Upper lobe of left lung (tissue), 6 donors: ENCODE measurements around the gene RAB44. TPM values are rescaled to one million over a fixed set of nuclear protein-coding genes. Genes with fewer than 3 reads are reported as not detected.

Source experiments
- ATAC-seq, 2 donors: fragments of 200-7000 bp; cut with Tn5 transposase; one replicate each; pipeline ENCODE4 v1.9.1; 2022; ENCODE audit warnings: mild to moderate bottlenecking in 2 of 2, moderate library complexity in 2 of 2; ENCODE audit not compliant: low FRiP score in 2 of 2
- DNase-seq, 2 donors: peaks; one replicate each; pipeline ENCODE4 v3.0.0-alpha.2; 2019 to 2020
- H3K27ac ChIP-seq, 4 donors: fragments of 200-600 bp; sonication (generic); one replicate each; pipeline ENCODE4 v1.5.1; 2016 to 2019
- H3K27me3 ChIP-seq, 4 donors: fragments of 200-600 bp; sonication (generic); one replicate each; pipeline ENCODE4 v1.5.1; 2017 to 2019
- H3K36me3 ChIP-seq, 4 donors: fragments of 200-600 bp; sonication (generic); one replicate each; pipeline ENCODE4 v1.5.1; 2016 to 2019
- H3K4me1 ChIP-seq, 4 donors: fragments of 200-600 bp; sonication (generic); one replicate each; pipeline ENCODE4 v1.5.1; 2018 to 2019
- H3K4me3 ChIP-seq, 4 donors: fragments of 200-600 bp; sonication (generic); one replicate each; pipeline ENCODE4 v1.5.1; 2017 to 2019; ENCODE audit warnings: mild to moderate bottlenecking in 2 of 4, moderate library complexity in 1 of 4
- H3K9me3 ChIP-seq, 4 donors: fragments of 200-600 bp; sonication (generic); one replicate each; pipeline ENCODE4 v1.5.1; 2018 to 2019
- CTCF ChIP-seq, 6 experiments: fragments of 450-650 bp in 4 of 6; fragments of 200-600 bp in 2 of 6; sonication (generic) in 2 of 6; IDR thresholded peaks; one replicate each; pipeline ENCODE4 v1.5.1; 2016 to 2019; ENCODE audit warnings: antibody characterized with exemption in 6 of 6
- EP300 ChIP-seq, 4 donors: sonication (generic); formaldehyde crosslinking; IDR thresholded peaks; one replicate each; pipeline ENCODE4 v1.5.1; 2017; ENCODE audit warnings: antibody characterized with exemption in 4 of 4, control low read depth in 2 of 4
- POLR2A ChIP-seq, 4 donors: fragments of 450-650 bp; IDR thresholded peaks; one replicate each; pipeline ENCODE4 v1.5.1; 2016 to 2017; ENCODE audit warnings: antibody characterized with exemption in 4 of 4, mild to moderate bottlenecking in 2 of 4
- POLR2AphosphoS5 ChIP-seq, 2 donors: sonication (generic); formaldehyde crosslinking; IDR thresholded peaks; one replicate each; pipeline ENCODE4 v1.5.1; 2017; ENCODE audit warnings: antibody characterized with exemption in 2 of 2
- WGBS, 2 donors: methylation state at CpG; one replicate each; pipeline ENCODE4 v1.1.5; 2017 to 2018; 5-methylcytosine and 5-hydroxymethylcytosine counted together
- total RNA-seq, 6 donors: library from RNA; depleted of rRNA in 4 of 6; stranded (reverse); fragments of >200 nt in 4 of 6; gene quantifications; one replicate each; pipeline versions ENCODE4 v1.1.0 to v1.2.1, GENCODE V29; 2016 to 2021
- donor health status: DM: no; HTN: no; CAD: no; lungs with moderate emphysema.
- donor health status: DM: no; HTN: yes; CAD: no; lungs with severe emphysema.

Gene RAB44
- total RNA-seq, 6 donors from 2014 or later = 0.20 to 3.1 (median 1.2) TPM

- Histone ChIP-seq H3K27ac (peak overlapping the region in 2 of 4 donors; percentile 28 to 30), H3K9me3 (peaks cover 0 to 4% (median 2%) of the 10 kb centered on the region in 4 donors), H3K36me3 (no peaks in the 10 kb centered on the region), H3K27me3 (no peaks in the 10 kb centered on the region), H3K4me1 (peaks cover 11 to 28% (median 18%) of the 10 kb centered on the region in 4 donors), H3K4me3 (no peak overlapping the region)
- no peak for TF ChIP-seq POLR2A (IDR thresholded peaks at IDR 0.05)
- TF ChIP-seq CTCF (IDR thresholded peaks at IDR 0.05) = no peak
- DNase-seq (peak in 1 of 2 donors; percentile 35), ATAC-seq (peak; percentile 4 to 31)
- 67 to 79% methylated on average over 1 to 6 of the region's 6 CpGs for WGBS, 2 donors
Observed at GRCh38 chr6:36752187-36752885, 54.7 kb downstream of the RAB44 start.

GRCh38 chr6:36752886-36753506 is 55.4 kb downstream of the RAB44 start:
- H3K27ac ChIP-seq = peak overlapping the region in 2 of 4 donors; percentile 28 to 30
- 61 to 74% methylated on average over 6 of the region's 6 CpGs for WGBS, 2 donors
- ATAC-seq = peak in 1 of 2 donors; percentile 73

GRCh38 chr6:36753671-36754405 is 56.2 kb downstream of the RAB44 start:
- DNase-seq = no peak
- Histone ChIP-seq H3K36me3 (no peaks in the 10 kb centered on the region), H3K27ac (no peak overlapping the region), H3K4me1 (peaks cover 13 to 28% (median 19%) of the 10 kb centered on the region in 4 donors), H3K9me3 (peaks cover 0 to 3% (median under 1%) of the 10 kb centered on the region in 4 donors), H3K4me3 (no peak overlapping the region), H3K27me3 (no peaks in the 10 kb centered on the region)
- no peak for ATAC-seq
- 87 to 91% methylated on average over 6 to 7 of the region's 7 CpGs for WGBS, 2 donors
- no peak for TF ChIP-seq CTCF (IDR thresholded peaks at IDR 0.05)
- TF ChIP-seq POLR2A (IDR thresholded peaks at IDR 0.05) = no peak
- TF ChIP-seq EP300 (IDR thresholded peaks at IDR 0.05) = no peak
- TF ChIP-seq POLR2AphosphoS5 (IDR thresholded peaks at IDR 0.05) = no peak

More at GRCh38 chr6:36752886-36753506, 55.4 kb downstream of the RAB44 start:
- no peaks in the 10 kb centered on the region for H3K27me3 ChIP-seq
- DNase-seq = peak in 1 of 2 donors; percentile 36
- H3K36me3 ChIP-seq = no peaks in the 10 kb centered on the region
- peaks cover 0 to 4% (median 2%) of the 10 kb centered on the region in 4 donors for H3K9me3 ChIP-seq
- peaks cover 11 to 28% (median 18%) of the 10 kb centered on the region in 4 donors for H3K4me1 ChIP-seq
- no peak for TF ChIP-seq EP300 (IDR thresholded peaks at IDR 0.05)
- no peak for TF ChIP-seq CTCF (IDR thresholded peaks at IDR 0.05)
- TF ChIP-seq POLR2AphosphoS5 (IDR thresholded peaks at IDR 0.05) = no peak
- TF ChIP-seq POLR2A (IDR thresholded peaks at IDR 0.05) = no peak
- H3K4me3 ChIP-seq = no peak overlapping the region

GRCh38 chr6:36754582-36755434 is 57.2 kb downstream of the RAB44 start:
- Histone ChIP-seq H3K4me1 (peaks cover 18 to 32% (median 26%) of the 10 kb centered on the region in 4 donors), H3K9me3 (peaks cover 0 to 3% (median 0%) of the 10 kb centered on the region in 4 donors), H3K27ac (no peak overlapping the region), H3K27me3 (no peaks in the 10 kb centered on the region), H3K4me3 (no peak overlapping the region), H3K36me3 (no peaks in the 10 kb centered on the region)
- no peak for TF ChIP-seq EP300 (IDR thresholded peaks at IDR 0.05)
- no peak for TF ChIP-seq CTCF (IDR thresholded peaks at IDR 0.05)
- ATAC-seq (no peak), DNase-seq (no peak)
- WGBS, 2 donors = 93 to 95% methylated on average over 9 of the region's 9 CpGs
